Measurements from ENCODE around the gene TNFSF8. TPM values are rescaled to one million over a fixed set of nuclear protein-coding genes. Genes with fewer than 3 reads are reported as not detected.

Gene TNFSF8
- total RNA-seq, 4 donors from 2014 or later = 0.29 to 0.76 TPM; not detected in 2

GRCh38 chr9:114852050-114852594, 78.3 kb downstream of the TNFSF8 start:
- in situ Hi-C loops (cut with MboI; ENCODE audit: low sequenced_read_pairs in 4 of 4) (no loop called here), intact Hi-C loops (cut with DNase I; ENCODE audit: low total_unique reads) (no loop called here)
- no peaks in the 10 kb centered on the region for H3K36me3 ChIP-seq
- no peak for DNase-seq
- no peak overlapping the region for H3K27ac ChIP-seq
- H3K4me1 ChIP-seq = no peaks in the 10 kb centered on the region
- no peak for ATAC-seq
- TF ChIP-seq POLR2A (IDR thresholded peaks at IDR 0.05) (no peak), CTCF (IDR thresholded peaks at IDR 0.05 in 4 of 5, conservative IDR thresholded peaks at IDR 0.05 in 1 of 5) (no peak)
- no peak overlapping the region for H3K4me3 ChIP-seq
- no peaks in the 10 kb centered on the region for H3K27me3 ChIP-seq
- no peaks in the 10 kb centered on the region for H3K9me3 ChIP-seq

DNA sequence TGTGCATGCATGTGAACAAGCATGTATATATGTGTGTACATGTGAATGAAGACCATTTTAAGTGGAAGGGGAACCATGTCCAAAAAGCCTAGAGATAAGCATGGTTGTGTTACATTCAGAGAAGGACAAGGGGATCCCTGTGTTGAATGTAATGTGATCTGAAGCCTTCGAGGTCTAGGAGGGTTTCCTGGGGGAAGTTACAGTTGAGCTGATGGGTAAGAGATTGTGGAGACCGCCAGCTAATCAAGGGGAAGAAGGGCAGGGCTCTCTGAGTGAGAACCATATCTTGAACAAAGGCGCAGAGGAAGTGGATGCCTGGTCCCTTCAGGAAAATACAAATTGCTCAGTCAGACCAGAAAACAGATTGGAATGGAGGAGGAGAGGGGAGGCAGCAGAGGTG, 79.1 kb downstream of the TNFSF8 start:
- in situ Hi-C loops (cut with MboI; ENCODE audit: low sequenced_read_pairs in 4 of 4) (no loop called here), intact Hi-C loops (cut with DNase I; ENCODE audit: low total_unique reads) (no loop called here)
- Histone ChIP-seq H3K4me1 (no peaks in the 10 kb centered on the region), H3K9me3 (no peaks in the 10 kb centered on the region), H3K4me3 (no peak overlapping the region), H3K27me3 (no peaks in the 10 kb centered on the region), H3K36me3 (no peaks in the 10 kb centered on the region), H3K27ac (no peak overlapping the region)
- DNase-seq (no peak), ATAC-seq (no peak)
- TF ChIP-seq POLR2A (IDR thresholded peaks at IDR 0.05) (no peak), CTCF (IDR thresholded peaks at IDR 0.05 in 4 of 5, conservative IDR thresholded peaks at IDR 0.05 in 1 of 5) (no peak)

Other genes starting within 250 kb of the TNFSF8 start
- gene TEX48, start 248.4 kb downstream of the TNFSF8 start, total RNA-seq = not detected
- not detected for gene TNFSF15, start 124.6 kb downstream of the TNFSF8 start, total RNA-seq
- gene TNC, start 187.6 kb upstream of the TNFSF8 start, total RNA-seq = 10 to 100 TPM in 2 of 4 donors, 1 to 10 TPM in 1, not detected in 1; 4.3 to 17.6 (median 10.7) TPM